A549 (cell line): ENCODE data around the gene STARD3NL. TPM values are rescaled to one million over a fixed set of nuclear protein-coding genes. Genes with fewer than 3 reads are reported as not detected.
A peak's percentile ranks its signal among the peaks of the same experiment; 100 is the strongest.

Experiments used
- ATAC-seq, 2 experiments: fragments of 200-7000 bp in 1 of 2; fragments of >200 bp in 1 of 2; cut with Nextera tagmentation in 1 of 2; cut with Tn5 transposase in 1 of 2; 3 replicates each; pipeline versions ENCODE4 v1.8.0 to v1.9.1; 2018 to 2020; ENCODE audit warnings: mild to moderate bottlenecking in 1 of 2, moderate library complexity in 1 of 2
- CTCF ChIA-PET: fragments of 300-600 bp; sonication (Branson Sonifier 250); formaldehyde crosslinking; extraction: SDS; loops from one replicate; lab custom pipeline; 2021; ENCODE audit warnings: antibody characterized with exemption, inconsistent platforms; lab: Yijun Ruan, JAX
- POLR2A ChIA-PET: fragments of 350-600 bp; formaldehyde crosslinking; extraction: SDS; loops from one replicate; lab custom pipeline; 2021; ENCODE audit warnings: antibody characterized with exemption, inconsistent platforms; lab: Yijun Ruan, JAX
- DNase-seq, 2 experiments: peaks; one replicate each; pipeline versions ENCODE4 v3.0.0 to v3.0.0-alpha.2; 2011 to 2016; ENCODE audit warnings: low read depth in 1 of 2, low spot score in 1 of 2
- FAIRE-seq: peaks from 2 replicates; lab custom pipeline; 2011; peaks lifted over from hg19 to GRCh38; lab: Jason Lieb, UNC
- H3K27ac ChIP-seq, 2 experiments: fragments of >200 bp; sonication (Bioruptor Twin); formaldehyde crosslinking; 3 replicates each; pipeline ENCODE4 v1.5.1; 2016 to 2017
- H3K4me1 ChIP-seq: fragments of >200 bp; sonication (Bioruptor Twin); formaldehyde crosslinking; 3 replicates; pipeline ENCODE4 v1.6.1; 2016
- H3K4me2 ChIP-seq: fragments of >200 bp; sonication (Bioruptor Twin); formaldehyde crosslinking; 3 replicates; pipeline ENCODE4 v1.6.1; 2016
- H3K4me3 ChIP-seq: fragments of >200 bp; sonication (Bioruptor Twin); formaldehyde crosslinking; 3 replicates; pipeline ENCODE4 v1.5.1; 2016
- H3K9me3 ChIP-seq: fragments of >200 bp; sonication (Bioruptor Twin); formaldehyde crosslinking; 3 replicates; pipeline ENCODE4 v1.6.1; 2016
- BHLHE40 ChIP-seq: IDR thresholded peaks from 2 replicates; pipeline ENCODE4 v1.6.1; 2012; ENCODE audit warnings: low read depth, low read length, inconsistent platforms
- CHD2 ChIP-seq: fragments of 150-350 bp; IDR thresholded peaks from 2 replicates; pipeline ENCODE4 v1.6.1; 2014; ENCODE audit warnings: low read length; ENCODE audit not compliant: partially characterized antibody
- EHF ChIP-seq: fragments of 250-450 bp; sonication (Bioruptor Pico); IDR thresholded peaks from 2 replicates; pipeline ENCODE4 v1.5.0; 2020; ENCODE audit warnings: mild to moderate bottlenecking
- EHMT2 ChIP-seq: fragments of 200-600 bp; sonication (generic); IDR thresholded peaks from 2 replicates; pipeline ENCODE4 v1.6.1; 2016; ENCODE audit warnings: antibody characterized with exemption, low read depth, mild to moderate bottlenecking, moderate library complexity
- EP300 ChIP-seq, 2 experiments: fragments of >200 bp; sonication (Bioruptor Twin); formaldehyde crosslinking; IDR thresholded peaks; 2 replicates in 1 of 2; 3 replicates in 1 of 2; pipeline ENCODE4 v1.6.1; 2016 to 2017
- ESRRA ChIP-seq: fragments of 150-350 bp; IDR thresholded peaks from 2 replicates; pipeline ENCODE4 v1.6.1; 2014; ENCODE audit warnings: mild to moderate bottlenecking, low read length, borderline replicate concordance
- FOSL2 ChIP-seq, 2 experiments: fragments of 450-650 bp in 1 of 2; fragments of >200 bp in 1 of 2; sonication (Bioruptor Twin) in 1 of 2; formaldehyde crosslinking; IDR thresholded peaks; 2 replicates each; pipeline versions ENCODE4 v1.5.0 to v1.6.1; 2016 to 2020; ENCODE audit warnings: mild to moderate bottlenecking in 1 of 2, moderate library complexity in 1 of 2
- FOXS1 ChIP-seq: fragments of 250-450 bp; sonication (Bioruptor Pico); IDR thresholded peaks from 2 replicates; pipeline ENCODE4 v1.5.0; 2020; ENCODE audit warnings: mild to moderate bottlenecking, moderate library complexity
- GATA3 ChIP-seq: IDR thresholded peaks from 2 replicates; pipeline ENCODE4 v1.6.1; 2012; ENCODE audit warnings: borderline replicate concordance
- HDAC2 ChIP-seq: fragments of 200-600 bp; sonication (generic); IDR thresholded peaks from 2 replicates; pipeline ENCODE4 v1.6.1; 2016
- HES2 ChIP-seq: fragments of >200 bp; sonication (Bioruptor Twin); formaldehyde crosslinking; IDR thresholded peaks from 2 replicates; pipeline ENCODE4 v1.6.1; 2016
- HEYL ChIP-seq: fragments of 250-450 bp; sonication (Bioruptor Pico); IDR thresholded peaks from 2 replicates; pipeline ENCODE4 v1.8.0; 2021; ENCODE audit warnings: mild to moderate bottlenecking, moderate library complexity
- HOXB5 ChIP-seq: fragments of 250-450 bp; sonication (Bioruptor Pico); IDR thresholded peaks from 2 replicates; pipeline ENCODE4 v1.5.0; 2020; ENCODE audit warnings: mild to moderate bottlenecking, moderate library complexity
- JUNB ChIP-seq: fragments of >200 bp; sonication (Bioruptor Twin); formaldehyde crosslinking; IDR thresholded peaks from 2 replicates; pipeline ENCODE4 v1.6.1; 2016
- MAZ ChIP-seq: fragments of 150-350 bp; IDR thresholded peaks from 2 replicates; pipeline ENCODE4 v1.6.1; 2014; ENCODE audit warnings: antibody characterized with exemption, low read depth, low read length, borderline replicate concordance
- MYC ChIP-seq: IDR thresholded peaks from 2 replicates; pipeline ENCODE4 v1.6.1; 2012; ENCODE audit warnings: mild to moderate bottlenecking, inconsistent platforms, low read length, improper control_type of control experiment, borderline replicate concordance
- NFE2L2 ChIP-seq: fragments of 150-350 bp; conservative IDR thresholded peaks from 2 replicates; pipeline ENCODE4 v1.6.1; 2014; ENCODE audit warnings: low read length
- NPAS2 ChIP-seq: fragments of 250-450 bp; sonication (Bioruptor Pico); IDR thresholded peaks from 2 replicates; pipeline ENCODE4 v1.8.0; 2022; ENCODE audit warnings: mild to moderate bottlenecking, moderate library complexity, borderline replicate concordance
- NR3C1 ChIP-seq: fragments of >200 bp; sonication (Bioruptor Twin); formaldehyde crosslinking; IDR thresholded peaks from 3 replicates; pipeline ENCODE4 v1.6.1; 2017
- PHF8 ChIP-seq: fragments of 200-600 bp; sonication (generic); IDR thresholded peaks from 2 replicates; pipeline ENCODE4 v1.6.1; 2016; ENCODE audit warnings: low read depth, mild to moderate bottlenecking, antibody characterized with exemption, moderate library complexity, borderline replicate concordance
- POLR2AphosphoS2 ChIP-seq: conservative IDR thresholded peaks from 2 replicates; pipeline ENCODE4 v1.6.1; 2012; ENCODE audit warnings: low read length, improper control_type of control experiment, inconsistent platforms
- RARB ChIP-seq: fragments of 250-450 bp; sonication (Bioruptor Pico); IDR thresholded peaks from 2 replicates; pipeline ENCODE4 v1.8.0; 2021; ENCODE audit warnings: mild to moderate bottlenecking, moderate library complexity
- SMC3 ChIP-seq: fragments of >200 bp; sonication (Bioruptor Twin); formaldehyde crosslinking; IDR thresholded peaks from 3 replicates; pipeline ENCODE4 v1.6.1; 2018; ENCODE audit warnings: inconsistent platforms
- ZC3H11A ChIP-seq: fragments of 450-650 bp; IDR thresholded peaks from 2 replicates; pipeline ENCODE4 v1.6.1; 2014; ENCODE audit warnings: antibody characterized with exemption, mild to moderate bottlenecking
- ZFP36 ChIP-seq: fragments of 450-650 bp; IDR thresholded peaks from 2 replicates; pipeline ENCODE4 v1.6.1; 2014; ENCODE audit warnings: borderline replicate concordance; ENCODE audit not compliant: partially characterized antibody
- ZNF302 ChIP-seq: fragments of 250-450 bp; sonication (Bioruptor Pico); IDR thresholded peaks from 2 replicates; pipeline ENCODE4 v1.9.0; 2021; ENCODE audit warnings: inconsistent platforms, mild to moderate bottlenecking, moderate library complexity
- WGBS: methylation state at CpG from one replicate; pipeline ENCODE4 v1.1.6; 2017; ENCODE audit errors: missing lambda C conversion rate; 5-methylcytosine and 5-hydroxymethylcytosine counted together
- polyA plus RNA-seq, 4 experiments: library from polyadenylated mRNA; depleted of rRNA in 3 of 4; stranded (reverse); fragments of >200 nt; fragmentation: RNase III in 1 of 4; extraction: RNeasy Plus Mini Kit Qiagen cat#74134 plus additional on column Dnase treatment in 1 of 4; gene quantifications; 2 replicates in 3 of 4; 3 replicates in 1 of 4; pipeline ENCODE4 v1.2.3, GENCODE V29; 2011 to 2017
- TF ChIP-seq, protein P1 (sequence below): IDR thresholded peaks from 2 replicates; pipeline ENCODE4 v1.6.1; 2012
- TF ChIP-seq, protein P2 (sequence below): IDR thresholded peaks from 2 replicates; pipeline ENCODE4 v1.6.1; 2012

STARD3NL gene
- polyA plus RNA-seq, 2 of the 4 experiments (the other 2 are of a cell fraction), result 57.9 to 104 TPM

DNA sequence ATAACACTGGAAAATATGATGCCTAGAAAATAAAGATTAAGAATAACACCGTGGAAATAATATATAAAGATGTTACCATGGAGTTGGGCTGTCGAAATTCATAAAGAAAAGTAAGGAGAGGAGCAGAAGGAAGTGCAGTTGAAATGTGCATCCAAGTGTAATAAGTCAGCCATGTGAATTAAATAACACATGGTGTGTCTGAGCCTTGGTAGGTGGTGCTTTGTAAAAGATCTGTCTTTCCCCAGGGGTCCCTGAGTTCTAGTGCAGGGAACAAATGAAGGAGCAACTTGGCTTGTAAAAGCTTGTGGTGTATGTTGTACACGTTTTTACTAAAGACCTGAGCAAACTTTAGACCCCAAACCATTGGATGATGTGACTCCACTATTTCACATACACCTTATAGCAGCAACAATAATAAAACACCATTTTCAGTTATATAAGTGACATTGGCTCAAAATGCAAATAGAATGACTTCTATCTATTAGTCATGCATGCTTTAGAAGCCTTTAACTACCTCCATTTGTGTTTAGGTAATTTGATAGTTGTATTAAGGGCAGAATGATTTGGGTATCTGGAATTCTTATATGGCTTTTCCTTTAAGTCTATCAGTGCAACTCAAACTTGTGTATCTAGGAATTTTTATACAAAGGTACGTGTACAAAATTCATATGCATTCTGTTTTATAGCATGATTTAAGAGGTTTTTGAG lies 11.3 kb downstream of the STARD3NL start (continued):
- TF ChIP-seq, protein P1, sequence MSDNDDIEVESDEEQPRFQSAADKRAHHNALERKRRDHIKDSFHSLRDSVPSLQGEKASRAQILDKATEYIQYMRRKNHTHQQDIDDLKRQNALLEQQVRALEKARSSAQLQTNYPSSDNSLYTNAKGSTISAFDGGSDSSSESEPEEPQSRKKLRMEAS, result no peak
- TF ChIP-seq MAZ, result no peak

DNA sequence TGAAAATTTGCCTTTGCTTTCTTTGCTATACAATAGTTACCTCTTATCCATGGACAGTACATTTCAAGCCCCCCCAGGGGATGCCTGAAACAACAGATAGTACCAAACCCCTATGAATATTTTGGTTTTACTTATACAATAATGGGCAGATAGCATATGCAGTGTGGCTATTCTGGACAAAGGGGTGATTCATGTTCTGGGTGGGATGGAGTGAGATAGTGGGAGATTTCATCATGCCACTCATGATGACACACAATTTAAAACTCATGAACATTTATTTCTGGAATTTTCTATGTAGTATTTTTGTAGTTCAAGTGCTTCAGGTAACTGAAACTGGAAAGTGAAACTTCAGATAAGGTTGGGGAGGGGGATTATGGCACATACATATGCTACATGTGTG lies 12.0 kb downstream of the STARD3NL start:
- no peak for DNase-seq
- TF ChIP-seq ESRRA, result no peak
- TF ChIP-seq JUNB, result no peak
- TF ChIP-seq BHLHE40, result no peak
- no peak for TF ChIP-seq ZFP36
- TF ChIP-seq, protein P2, sequence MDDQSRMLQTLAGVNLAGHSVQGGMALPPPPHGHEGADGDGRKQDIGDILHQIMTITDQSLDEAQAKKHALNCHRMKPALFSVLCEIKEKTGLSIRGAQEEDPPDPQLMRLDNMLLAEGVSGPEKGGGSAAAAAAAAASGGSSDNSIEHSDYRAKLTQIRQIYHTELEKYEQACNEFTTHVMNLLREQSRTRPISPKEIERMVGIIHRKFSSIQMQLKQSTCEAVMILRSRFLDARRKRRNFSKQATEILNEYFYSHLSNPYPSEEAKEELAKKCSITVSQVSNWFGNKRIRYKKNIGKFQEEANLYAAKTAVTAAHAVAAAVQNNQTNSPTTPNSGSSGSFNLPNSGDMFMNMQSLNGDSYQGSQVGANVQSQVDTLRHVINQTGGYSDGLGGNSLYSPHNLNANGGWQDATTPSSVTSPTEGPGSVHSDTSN, result no peak
- no peak for TF ChIP-seq EHMT2
- no peak for TF ChIP-seq NPAS2 (CRISPR knock-in tag)
- TF ChIP-seq NFE2L2, result no peak
- no peak for TF ChIP-seq ZC3H11A
- H3K27ac ChIP-seq, result no peak overlapping the region
- no peak for FAIRE-seq
- peaks cover 35% of the 10 kb centered on the region for H3K4me1 ChIP-seq
- H3K4me2 ChIP-seq, result no peak overlapping the region
- no peak for ATAC-seq
- ChIA-PET CTCF (no interaction called here), POLR2A (no interaction called here)
- no peak overlapping the region for H3K4me3 ChIP-seq
- peaks cover 12% of the 10 kb centered on the region; the same call in 2 of the 3 replicates for H3K9me3 ChIP-seq

DNA sequence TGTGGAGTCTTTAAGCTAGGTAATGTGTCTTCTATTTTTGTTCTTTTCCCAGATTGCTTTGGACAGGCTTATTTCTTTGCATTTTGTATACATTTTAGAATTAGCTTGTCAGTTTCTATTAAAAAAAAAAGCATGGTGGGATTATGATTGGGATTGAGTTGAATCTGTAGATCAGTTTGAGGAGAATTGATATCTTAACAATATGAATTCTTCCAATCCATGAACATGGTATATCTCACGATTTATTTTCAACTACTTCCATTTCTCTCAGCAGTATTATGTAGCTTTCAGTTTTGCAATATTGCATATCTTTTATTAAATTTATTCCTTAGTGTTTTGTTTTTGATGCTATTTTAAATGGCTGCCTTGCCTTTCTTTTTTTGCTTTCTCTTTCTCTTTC lies 13.7 kb downstream of the STARD3NL start:
- ChIA-PET POLR2A (interaction anchor here (1.0 kb wide), 1 partner anchor 14 kb away, joined by 3 read pairs; the partner anchor contains the start of gene STARD3NL), CTCF (no interaction called here)
- H3K27ac ChIP-seq, result no peak overlapping the region
- WGBS, result 92% methylated on average over 1 of the region's 1 CpG
- no peak overlapping the region for H3K4me2 ChIP-seq
- peaks cover 39% of the 10 kb centered on the region for H3K4me1 ChIP-seq
- FAIRE-seq, result peak; percentile 56
- DNase-seq, result no peak
- H3K9me3 ChIP-seq, result peaks cover 12% of the 10 kb centered on the region; the same call in 2 of the 3 replicates
- H3K4me3 ChIP-seq, result no peak overlapping the region
- TF ChIP-seq FOSL2 (IDR thresholded peaks at IDR 0.05) (no peak), FOSL2 (CRISPR knock-in tag; IDR thresholded peaks at IDR 0.05) (no peak), MYC (no peak), FOXS1 (CRISPR knock-in tag) (no peak), POLR2AphosphoS2 (no peak), PHF8 (no peak), EP300 (IDR thresholded peaks at IDR 0.05) (no peak), HOXB5 (CRISPR knock-in tag) (no peak), ZNF302 (CRISPR knock-in tag) (no peak), EHMT2 (no peak), SMC3 (no peak), HDAC2 (no peak), RARB (CRISPR knock-in tag) (no peak), EHF (CRISPR knock-in tag) (no peak), NFE2L2 (no peak), NR3C1 (no peak), HEYL (CRISPR knock-in tag) (no peak), ZC3H11A (no peak), HES2 (no peak), CHD2 (no peak), GATA3 (no peak)
- no peak for ATAC-seq
